ENCODE data around the gene TLCD2. TPM values are rescaled to one million over a fixed set of nuclear protein-coding genes. Genes with fewer than 3 reads are reported as not detected.
"Not testable (repeated sequence)": the region's sequence is repeated elsewhere in the genome, so short reads cannot be mapped to it uniquely, and the experiment has no call there.

TLCD2 gene
- total RNA-seq, 1 donor from 2014 or later, result 0.20 TPM

GRCh38 chr17:1736348-1737281, 26.4 kb upstream of the TLCD2 start:
- intact Hi-C loops (cut with micrococcal nuclease), result no loop called here

DNA sequence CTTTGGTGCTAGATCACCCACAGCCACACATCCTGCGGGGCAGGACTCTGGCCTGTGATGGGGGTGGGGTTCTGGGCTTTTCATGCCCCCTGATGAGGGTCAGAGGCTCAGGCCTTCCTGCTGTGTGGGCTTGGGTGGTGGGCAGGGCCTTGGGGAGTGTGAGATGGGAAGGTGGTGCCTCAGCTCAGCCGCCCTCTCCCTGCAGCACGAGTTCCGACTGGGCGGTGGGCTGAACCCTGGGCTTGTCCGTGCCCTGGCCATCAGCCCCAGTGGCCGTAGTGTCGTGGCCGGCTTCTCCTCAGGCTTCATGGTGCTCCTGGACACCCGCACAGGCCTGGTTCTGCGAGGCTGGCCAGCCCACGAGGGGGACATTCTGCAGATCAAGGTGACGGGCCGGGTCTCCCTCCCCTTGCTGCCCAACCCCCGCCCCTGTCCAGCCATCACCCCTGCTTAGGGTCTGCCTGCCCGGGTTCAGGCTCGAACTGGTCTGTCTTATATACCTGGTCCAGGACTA, 25.7 kb upstream of the TLCD2 start:
- intact Hi-C loops (cut with micrococcal nuclease), result no loop called here

GRCh38 chr17:1735418-1735817, 25.2 kb upstream of the TLCD2 start:
- intact Hi-C loops (cut with micrococcal nuclease), result no loop called here

- intact Hi-C loops (cut with micrococcal nuclease), result no loop called here
These were observed 23.6 kb upstream of the TLCD2 start for GRCh38 chr17:1733759-1734158.

DNA sequence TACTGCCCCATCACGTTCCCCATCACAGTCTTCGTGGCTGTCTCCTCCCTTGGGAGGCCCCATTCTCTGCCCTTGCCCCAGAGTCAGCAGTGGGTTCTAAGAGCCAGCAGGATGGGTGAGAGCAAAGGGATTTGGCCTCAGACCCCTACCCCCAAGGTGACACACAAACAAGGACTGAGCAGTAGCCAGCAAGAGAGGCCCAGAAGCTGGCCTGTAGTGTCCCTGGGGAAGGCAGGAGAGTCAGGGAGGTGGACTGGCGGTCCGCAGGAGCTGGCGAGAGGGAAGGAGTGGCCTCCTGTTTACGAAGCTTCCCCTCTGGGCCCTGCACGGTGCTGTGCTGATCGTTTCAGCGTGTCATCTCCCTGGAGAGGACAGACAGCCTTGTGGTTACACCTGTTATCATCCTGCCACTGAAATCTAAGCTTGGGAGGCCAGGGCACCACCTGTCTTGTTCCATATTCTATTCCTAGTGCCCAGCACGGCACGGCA, 22.7 kb upstream of the TLCD2 start:
- intact Hi-C loops (cut with micrococcal nuclease), result no loop called here

GRCh38 chr17:1732241-1732832, 22.2 kb upstream of the TLCD2 start:
- intact Hi-C loops (cut with micrococcal nuclease), result no loop called here

DNA sequence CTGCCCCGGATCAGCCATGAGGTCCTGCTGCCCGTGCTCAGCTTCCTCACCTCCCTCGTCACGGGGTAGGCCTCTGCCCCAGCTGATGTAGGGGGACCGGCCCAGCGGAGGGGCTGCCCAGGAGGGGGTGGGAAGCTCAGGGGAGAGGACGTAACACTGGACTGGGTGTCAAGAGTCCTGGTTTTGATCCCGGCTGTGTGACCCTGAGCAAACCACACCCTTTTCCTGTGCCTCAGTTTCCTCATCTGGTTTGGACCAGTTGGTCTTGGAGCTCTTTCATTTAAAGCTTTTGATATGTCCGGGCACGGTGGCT, 21.0 kb upstream of the TLCD2 start:
- intact Hi-C loops (cut with micrococcal nuclease), result no loop called here

- intact Hi-C loops (cut with micrococcal nuclease), result no loop called here
These were observed 20.4 kb upstream of the TLCD2 start for GRCh38 chr17:1730326-1731193.

GRCh38 chr17:1729966-1730325, 19.8 kb upstream of the TLCD2 start:
- intact Hi-C loops (cut with micrococcal nuclease), result no loop called here

- intact Hi-C loops (cut with micrococcal nuclease), result no loop called here
These were observed 17.9 kb upstream of the TLCD2 start for GRCh38 chr17:1727876-1728630.

GRCh38 chr17:1727258-1727789, 17.1 kb upstream of the TLCD2 start:
- intact Hi-C loops (cut with micrococcal nuclease), result no loop called here

DNA sequence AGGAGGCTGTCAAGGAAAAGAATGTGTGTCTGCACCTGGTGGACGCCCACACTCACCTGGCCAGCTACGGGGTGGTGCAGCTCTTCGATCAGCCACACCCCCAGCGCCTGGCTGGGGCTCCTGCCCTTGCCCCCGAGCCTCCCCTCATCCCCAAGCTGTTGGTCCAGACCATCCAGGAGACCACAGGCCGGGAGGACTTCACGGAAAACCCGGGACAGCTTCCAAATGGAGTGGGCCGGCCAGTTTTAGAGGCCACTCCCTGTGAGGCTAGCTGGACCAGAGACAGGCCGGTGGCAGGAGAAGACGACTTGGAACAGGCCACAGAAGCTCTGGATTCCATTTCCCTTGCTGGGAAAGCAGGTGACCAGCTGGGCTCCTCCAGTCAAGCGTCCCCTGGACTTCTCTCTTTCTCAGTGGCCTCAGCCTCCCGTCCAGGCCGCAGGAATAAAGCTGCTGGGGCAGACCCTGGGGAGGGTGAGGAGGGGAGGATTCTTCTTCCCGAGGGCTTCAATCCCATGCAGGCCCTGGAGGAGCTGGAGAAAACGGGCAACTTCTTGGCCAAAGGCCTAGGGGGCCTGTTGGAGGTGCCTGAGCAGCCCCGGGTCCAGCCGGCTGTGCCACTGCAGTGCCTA, 16.6 kb upstream of the TLCD2 start:
- intact Hi-C loops (cut with micrococcal nuclease), result no loop called here

DNA sequence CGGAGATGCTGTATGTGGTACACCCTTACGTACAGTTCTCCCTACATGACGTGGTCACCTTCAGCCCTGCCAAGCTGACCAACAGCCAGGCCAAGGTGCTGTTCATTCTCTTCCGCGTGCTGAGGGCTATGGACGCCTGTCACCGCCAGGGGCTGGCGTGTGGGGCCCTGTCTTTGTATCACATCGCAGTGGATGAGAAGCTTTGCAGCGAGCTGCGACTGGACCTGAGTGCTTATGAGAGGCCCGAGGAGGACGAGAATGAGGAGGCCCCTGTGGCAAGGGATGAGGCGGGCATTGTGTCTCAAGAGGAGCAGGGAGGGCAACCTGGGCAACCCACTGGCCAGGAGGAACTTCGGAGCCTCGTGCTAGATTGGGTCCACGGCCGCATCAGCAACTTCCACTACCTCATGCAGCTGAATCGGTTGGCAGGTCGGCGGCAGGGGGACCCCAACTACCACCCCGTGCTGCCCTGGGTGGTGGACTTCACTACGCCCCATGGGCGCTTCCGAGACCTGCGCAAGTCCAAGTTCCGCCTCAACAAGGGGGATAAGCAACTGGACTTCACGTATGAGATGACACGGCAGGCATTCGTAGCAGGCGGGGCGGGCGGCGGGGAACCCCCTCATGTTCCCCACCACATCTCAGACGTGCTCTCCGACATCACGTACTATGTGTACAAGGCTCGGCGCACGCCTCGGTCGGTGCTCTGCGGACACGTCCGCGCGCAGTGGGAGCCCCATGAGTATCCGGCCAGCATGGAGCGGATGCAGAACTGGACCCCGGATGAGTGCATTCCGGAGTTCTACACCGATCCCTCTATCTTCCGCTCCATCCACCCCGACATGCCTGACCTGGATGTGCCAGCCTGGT, 15.7 kb upstream of the TLCD2 start:
- intact Hi-C loops (cut with micrococcal nuclease), result loop anchor here (2.0 kb wide), 1 partner anchor 39 kb away; no protein-coding TSS in a partner anchor

- intact Hi-C loops (cut with micrococcal nuclease), result loop anchor here (1.0 to 2.0 kb wide), 2 partner anchors 9 to 40 kb away; no protein-coding TSS in a partner anchor
These were observed 14.9 kb upstream of the TLCD2 start for GRCh38 chr17:1724869-1725641.

- intact Hi-C loops (cut with micrococcal nuclease), result loop anchor here (1.0 to 2.0 kb wide), 2 partner anchors 8 to 40 kb away; no protein-coding TSS in a partner anchor
These were observed 14.2 kb upstream of the TLCD2 start, which contains the start of gene WDR81 for GRCh38 chr17:1724351-1724868. Gene WDR81, plus strand, starts transcription at chr17:1724704. Its CDS starts 256 bp downstream, at chr17:1724960.

DNA sequence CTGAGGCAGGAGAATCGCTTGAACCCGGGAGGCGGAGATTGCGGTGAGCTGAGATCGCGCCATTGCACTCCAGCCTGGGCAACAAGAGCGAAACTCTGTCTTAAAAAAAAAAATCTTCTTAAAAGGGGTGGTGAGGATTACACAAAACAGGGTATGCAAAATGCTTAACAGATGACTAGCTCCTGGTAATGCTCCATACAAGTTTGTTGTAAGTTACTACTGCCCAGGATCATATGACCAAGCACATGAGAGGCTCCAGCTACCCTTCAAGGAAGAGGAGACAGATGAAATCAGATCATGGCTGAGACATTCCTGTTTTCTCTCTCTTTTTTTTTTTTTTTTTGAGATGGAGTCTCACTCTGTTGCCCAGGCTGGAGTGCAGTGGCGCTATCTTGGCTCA, 11.8 kb upstream of the TLCD2 start:
- intact Hi-C loops (cut with micrococcal nuclease), result not testable (repeated sequence)

- intact Hi-C loops (cut with micrococcal nuclease), result loop anchor here (1.0 to 2.0 kb wide), 4 partner anchors 52 to 304 kb away; partner anchors contain the start of gene RTN4RL1
These were observed 10.7 kb upstream of the TLCD2 start for GRCh38 chr17:1720856-1721386.
